Neutrophil (primary cell): ENCODE results near the gene BNIP3.

ENCODE experiments used
- H3K27ac ChIP-seq: fragments of 200-600 bp; sonication (generic); 2 replicates; pipeline ENCODE4 v1.5.1; 2016; ENCODE audit warnings: mild to moderate bottlenecking, moderate library complexity
- H3K27me3 ChIP-seq: fragments of 200-600 bp; sonication (generic); 2 replicates; pipeline ENCODE4 v1.6.0; 2016; ENCODE audit warnings: mild to moderate bottlenecking
- H3K36me3 ChIP-seq: fragments of 200-600 bp; sonication (generic); 2 replicates; pipeline ENCODE4 v1.5.1; 2017
- H3K4me1 ChIP-seq, 2 experiments: fragments of 200-600 bp in 1 of 2; sonication (generic) in 1 of 2; 1 replicate in 1 of 2; 2 replicates in 1 of 2; pipeline versions ENCODE4 v1.5.1 to v1.6.1; 2013 to 2016; ENCODE audit warnings: low read depth in 1 of 2, low read length in 1 of 2, mild to moderate bottlenecking in 1 of 2, moderate library complexity in 1 of 2; ENCODE audit not compliant: control insufficient read depth in 1 of 2, insufficient read depth in 1 of 2
- H3K4me3 ChIP-seq, 2 experiments: fragments of 200-600 bp in 1 of 2; sonication (generic) in 1 of 2; 1 replicate in 1 of 2; 2 replicates in 1 of 2; pipeline ENCODE4 v1.5.1; 2013 to 2016; ENCODE audit warnings: low read depth in 1 of 2, low read length in 1 of 2, mild to moderate bottlenecking in 1 of 2, moderate library complexity in 1 of 2
- H3K9me3 ChIP-seq: fragments of 200-600 bp; sonication (generic); 2 replicates; pipeline ENCODE4 v1.5.1; 2016
- TF ChIP-seq, protein P1 (sequence below): fragments of 200-600 bp; sonication (generic); IDR thresholded peaks from 2 replicates; pipeline ENCODE4 v1.5.1; 2016; ENCODE audit warnings: antibody characterized with exemption

Gene BNIP3

DNA sequence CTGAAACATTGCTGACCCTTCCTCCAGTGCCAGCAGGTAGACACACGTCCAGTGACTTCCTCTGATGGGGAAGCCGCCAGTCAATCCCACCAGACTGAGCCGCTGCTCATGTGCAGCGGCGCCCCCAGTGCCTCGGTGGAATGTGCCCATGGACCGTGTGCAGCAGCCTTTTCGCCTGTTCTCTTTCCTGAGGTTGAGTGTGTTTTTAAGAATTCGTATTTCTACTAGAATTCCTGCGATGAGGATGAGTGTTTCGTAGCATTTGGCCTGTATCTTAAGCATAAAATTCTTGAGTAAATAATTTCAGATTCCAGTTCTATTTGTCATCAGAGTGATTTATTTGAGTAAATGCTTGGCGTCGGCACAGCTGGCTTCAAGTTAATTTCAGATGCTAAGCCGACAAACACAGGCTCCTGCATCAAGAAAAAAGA lies 35.4 kb downstream of the BNIP3 start:
- no peaks in the 10 kb centered on the region for H3K4me1 ChIP-seq
- TF ChIP-seq, protein P1, sequence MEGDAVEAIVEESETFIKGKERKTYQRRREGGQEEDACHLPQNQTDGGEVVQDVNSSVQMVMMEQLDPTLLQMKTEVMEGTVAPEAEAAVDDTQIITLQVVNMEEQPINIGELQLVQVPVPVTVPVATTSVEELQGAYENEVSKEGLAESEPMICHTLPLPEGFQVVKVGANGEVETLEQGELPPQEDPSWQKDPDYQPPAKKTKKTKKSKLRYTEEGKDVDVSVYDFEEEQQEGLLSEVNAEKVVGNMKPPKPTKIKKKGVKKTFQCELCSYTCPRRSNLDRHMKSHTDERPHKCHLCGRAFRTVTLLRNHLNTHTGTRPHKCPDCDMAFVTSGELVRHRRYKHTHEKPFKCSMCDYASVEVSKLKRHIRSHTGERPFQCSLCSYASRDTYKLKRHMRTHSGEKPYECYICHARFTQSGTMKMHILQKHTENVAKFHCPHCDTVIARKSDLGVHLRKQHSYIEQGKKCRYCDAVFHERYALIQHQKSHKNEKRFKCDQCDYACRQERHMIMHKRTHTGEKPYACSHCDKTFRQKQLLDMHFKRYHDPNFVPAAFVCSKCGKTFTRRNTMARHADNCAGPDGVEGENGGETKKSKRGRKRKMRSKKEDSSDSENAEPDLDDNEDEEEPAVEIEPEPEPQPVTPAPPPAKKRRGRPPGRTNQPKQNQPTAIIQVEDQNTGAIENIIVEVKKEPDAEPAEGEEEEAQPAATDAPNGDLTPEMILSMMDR: no peak
- no peaks in the 10 kb centered on the region for H3K27me3 ChIP-seq
- H3K9me3 ChIP-seq: no peaks in the 10 kb centered on the region
- peaks cover 88% of the 10 kb centered on the region for H3K36me3 ChIP-seq
- no peak overlapping the region for H3K4me3 ChIP-seq
- H3K27ac ChIP-seq: no peak overlapping the region

DNA sequence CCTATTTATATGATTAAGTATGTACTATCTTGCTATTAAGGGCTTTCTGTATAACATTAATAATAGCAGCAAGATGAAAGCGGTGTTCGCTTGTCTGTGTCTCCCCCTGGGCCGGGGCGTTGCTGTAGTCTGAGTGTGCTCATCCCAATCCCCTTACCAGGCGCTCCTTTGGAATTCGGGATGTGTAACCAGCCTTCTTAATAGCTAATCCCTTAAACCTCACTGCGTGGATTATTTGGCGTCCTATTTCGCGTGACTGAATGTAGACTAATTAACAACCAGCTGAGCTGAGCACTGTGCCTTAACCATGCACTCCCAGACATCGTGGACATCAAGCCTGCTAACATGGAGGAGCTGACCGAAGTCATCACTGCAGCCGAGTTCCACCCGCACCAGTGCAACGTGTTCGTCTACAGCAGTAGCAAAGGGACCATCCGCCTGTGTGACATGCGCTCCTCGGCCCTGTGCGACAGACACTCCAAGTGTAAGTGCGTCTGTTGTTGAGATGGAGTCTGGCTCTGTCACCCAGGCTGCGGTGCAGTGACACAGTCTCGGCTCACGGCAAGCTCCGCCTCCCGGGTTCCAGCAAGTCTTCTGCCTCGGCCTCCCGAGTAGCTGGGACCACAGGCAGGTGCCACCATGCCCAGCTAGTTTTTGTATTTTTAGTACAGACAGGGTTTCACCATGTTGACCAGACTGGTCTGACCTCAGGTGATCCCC lies 36.6 kb downstream of the BNIP3 start:
- no peak overlapping the region for H3K4me3 ChIP-seq
- peaks cover 89% of the 10 kb centered on the region for H3K36me3 ChIP-seq
- TF ChIP-seq, protein P1: no peak
- H3K27ac ChIP-seq: no peak overlapping the region
- H3K9me3 ChIP-seq: no peaks in the 10 kb centered on the region
- H3K4me1 ChIP-seq: no peaks in the 10 kb centered on the region
- H3K27me3 ChIP-seq: no peaks in the 10 kb centered on the region

DNA sequence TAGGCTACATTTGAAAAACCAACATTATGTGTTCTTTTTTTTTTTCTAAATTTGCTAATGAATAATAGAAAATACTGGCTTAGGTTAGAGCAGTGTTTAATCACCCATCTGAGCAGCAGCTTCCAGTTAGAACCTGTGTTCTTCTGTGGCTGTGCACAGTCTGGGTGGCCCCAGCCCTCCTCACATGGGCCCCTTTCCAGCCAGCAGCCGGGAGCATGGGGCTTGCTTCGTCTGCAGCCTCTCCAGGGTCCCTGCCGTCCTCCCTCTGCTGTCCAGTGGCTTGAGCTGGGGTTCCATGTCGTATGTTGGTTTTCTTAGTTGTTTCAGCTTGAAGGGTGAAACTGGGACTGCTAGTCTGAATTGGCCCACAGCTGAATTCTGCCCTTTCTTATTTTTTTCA lies 37.3 kb downstream of the BNIP3 start:
- H3K27ac ChIP-seq: no peak overlapping the region
- no peak overlapping the region for H3K4me3 ChIP-seq
- H3K36me3 ChIP-seq: peaks cover 85% of the 10 kb centered on the region
- no peaks in the 10 kb centered on the region for H3K4me1 ChIP-seq
- TF ChIP-seq, protein P1: no peak
- no peaks in the 10 kb centered on the region for H3K9me3 ChIP-seq
- no peaks in the 10 kb centered on the region for H3K27me3 ChIP-seq

DNA sequence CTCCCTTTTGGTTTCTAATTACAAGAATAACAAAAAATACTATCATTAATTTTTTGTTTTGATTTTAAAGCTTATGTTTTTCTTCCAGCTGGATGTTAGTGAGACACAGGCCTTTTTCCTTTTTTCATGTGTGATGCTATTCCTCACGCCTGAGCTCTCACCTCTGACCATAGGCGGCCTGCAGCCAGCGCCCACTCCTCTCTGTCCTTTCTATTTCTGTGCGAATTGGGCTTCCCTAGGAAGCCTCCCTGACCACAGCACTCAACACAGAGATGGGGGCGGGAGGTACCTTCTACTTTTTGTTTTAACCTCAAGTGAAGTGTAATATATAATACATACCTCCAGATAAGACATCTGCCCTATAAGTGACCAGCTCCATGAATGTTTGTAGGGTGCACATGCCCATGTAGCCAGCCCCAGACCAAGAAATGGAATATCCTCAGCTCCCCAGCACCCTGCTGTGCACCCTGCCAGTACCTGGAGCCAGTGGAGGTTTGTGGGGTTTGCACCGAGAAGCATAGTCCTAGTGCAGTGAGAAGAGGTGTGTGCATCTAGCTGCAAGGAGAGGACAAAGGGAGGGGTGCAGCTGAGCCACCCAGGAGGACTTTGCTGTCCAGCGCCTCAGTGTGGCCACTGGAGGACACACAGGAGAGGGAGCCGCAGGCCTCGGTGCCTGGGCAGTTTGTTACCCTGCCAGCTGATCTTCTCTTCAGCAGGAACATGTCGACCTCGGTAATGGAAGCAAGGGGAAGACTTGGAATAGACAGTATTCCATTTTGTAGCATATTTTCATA lies 38.5 kb downstream of the BNIP3 start:
- Histone ChIP-seq H3K27me3 (no peaks in the 10 kb centered on the region), H3K4me3 (no peak overlapping the region), H3K27ac (no peak overlapping the region), H3K9me3 (no peaks in the 10 kb centered on the region), H3K4me1 (no peaks in the 10 kb centered on the region), H3K36me3 (peaks cover 80% of the 10 kb centered on the region)
- TF ChIP-seq, protein P1: no peak

DNA sequence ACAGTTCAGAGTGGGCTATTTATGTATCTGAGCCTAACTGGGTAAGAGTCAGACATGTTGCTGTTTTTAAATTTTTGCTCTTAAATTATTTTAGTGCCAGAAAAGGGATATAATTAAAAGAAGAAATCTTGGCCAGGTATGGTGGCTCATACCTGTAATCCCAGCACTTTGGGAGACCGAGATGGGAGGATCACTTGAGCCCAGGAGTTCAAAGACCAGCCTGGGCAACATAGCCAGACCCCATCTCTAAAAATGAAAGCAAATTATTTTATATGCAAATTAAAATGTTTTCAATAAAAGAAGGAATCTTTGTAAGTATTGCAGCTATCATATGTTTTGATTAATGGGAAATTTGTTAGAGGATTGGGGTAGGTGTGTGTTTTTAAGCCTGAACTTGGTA lies 39.3 kb downstream of the BNIP3 start:
- no peak overlapping the region for H3K4me3 ChIP-seq
- no peaks in the 10 kb centered on the region for H3K27me3 ChIP-seq
- no peaks in the 10 kb centered on the region for H3K9me3 ChIP-seq
- no peaks in the 10 kb centered on the region for H3K4me1 ChIP-seq
- no peak overlapping the region for H3K27ac ChIP-seq
- TF ChIP-seq, protein P1: no peak
- H3K36me3 ChIP-seq: peaks cover 79% of the 10 kb centered on the region
